GM18499 (cell line): ENCODE results near the gene ALDH1A2.

ENCODE experiments used
- ATAC-seq: cut with Tn5 transposase; IDR thresholded peaks from one replicate; pipeline ENCODE4 v1.9.1; 2021; ENCODE audit warnings: moderate number of reproducible peaks; ENCODE audit not compliant: insufficient read depth, unreplicated experiment

Gene ALDH1A2

GRCh38 chr15:57948351-57949289 lies 116.9 kb downstream of the ALDH1A2 start:
- no peak for ATAC-seq

GRCh38 chr15:57947781-57948180 lies 117.7 kb downstream of the ALDH1A2 start:
- no peak for ATAC-seq

DNA sequence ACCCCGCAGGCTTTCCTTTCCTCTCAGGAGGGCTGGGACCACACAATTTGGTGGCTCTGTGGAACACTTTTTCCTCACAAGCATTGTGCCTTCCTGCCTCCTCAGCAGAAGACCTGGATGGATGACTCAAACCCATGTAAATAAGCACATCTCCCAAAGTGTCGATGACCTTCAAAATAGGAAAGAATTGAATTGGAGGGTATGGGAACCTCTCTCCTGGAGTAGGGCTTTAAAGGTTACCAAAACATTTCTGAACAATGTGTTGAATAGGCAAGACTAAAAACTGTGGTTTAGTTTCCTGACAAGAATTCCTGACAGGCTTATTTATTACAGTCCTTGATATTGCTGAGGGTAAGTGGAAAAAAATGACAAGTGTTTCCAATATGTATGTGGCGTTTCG lies 118.2 kb downstream of the ALDH1A2 start:
- no peak for ATAC-seq

GRCh38 chr15:57946491-57947048 lies 118.9 kb downstream of the ALDH1A2 start:
- ATAC-seq = no peak

DNA sequence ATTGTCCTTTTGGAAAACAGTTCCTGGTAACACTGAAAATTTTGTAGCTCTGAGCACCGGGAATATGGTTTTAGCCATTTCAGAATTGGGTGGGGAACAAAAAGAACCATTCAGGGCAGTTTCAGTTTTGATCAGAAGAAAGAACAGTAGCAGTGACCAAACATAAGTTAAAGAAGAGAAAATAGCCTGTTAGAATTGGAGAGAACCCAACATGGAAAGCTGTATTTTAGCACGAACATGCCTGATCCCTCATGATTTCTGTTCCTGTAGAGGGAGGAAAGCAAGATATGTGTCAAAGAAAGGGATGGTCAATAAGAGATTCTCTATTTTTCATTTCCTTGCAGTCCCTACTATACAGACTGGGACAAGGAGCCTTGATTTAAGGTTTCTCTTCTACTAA lies 119.9 kb downstream of the ALDH1A2 start:
- ATAC-seq = no peak

DNA sequence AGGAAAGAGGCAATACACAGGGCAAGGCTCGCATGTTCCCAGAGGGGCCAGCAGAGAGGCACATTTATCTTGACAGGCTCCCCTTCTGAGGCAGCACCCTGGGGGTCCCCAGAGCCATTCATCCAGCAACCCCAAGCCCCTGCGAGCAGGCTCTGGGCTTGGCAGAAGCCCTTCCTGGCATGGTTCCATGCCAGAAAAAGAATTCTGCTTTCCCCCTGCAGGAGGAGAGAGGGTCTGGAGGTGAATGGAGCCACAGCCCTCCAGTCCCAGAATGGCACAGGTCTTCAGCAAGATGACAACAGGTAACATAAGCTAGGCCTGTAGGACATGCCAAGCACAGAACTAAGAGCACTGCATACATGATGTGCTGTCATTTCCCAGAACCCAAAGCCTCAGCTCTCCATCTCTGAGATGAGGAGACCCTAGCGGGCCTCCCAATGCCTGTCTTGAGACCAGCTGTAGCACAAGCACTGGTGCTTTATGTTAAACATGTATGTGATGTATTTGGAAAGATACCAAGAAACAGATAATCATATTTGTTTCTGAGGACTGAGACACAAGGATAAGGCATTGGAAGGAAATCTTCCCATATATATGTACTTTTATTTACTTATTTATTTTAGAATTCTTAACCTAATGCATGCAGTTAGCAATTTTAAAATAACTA lies 121.6 kb downstream of the ALDH1A2 start:
- no peak for ATAC-seq

GRCh38 chr15:57943171-57943570 lies 122.3 kb downstream of the ALDH1A2 start:
- ATAC-seq = no peak

DNA sequence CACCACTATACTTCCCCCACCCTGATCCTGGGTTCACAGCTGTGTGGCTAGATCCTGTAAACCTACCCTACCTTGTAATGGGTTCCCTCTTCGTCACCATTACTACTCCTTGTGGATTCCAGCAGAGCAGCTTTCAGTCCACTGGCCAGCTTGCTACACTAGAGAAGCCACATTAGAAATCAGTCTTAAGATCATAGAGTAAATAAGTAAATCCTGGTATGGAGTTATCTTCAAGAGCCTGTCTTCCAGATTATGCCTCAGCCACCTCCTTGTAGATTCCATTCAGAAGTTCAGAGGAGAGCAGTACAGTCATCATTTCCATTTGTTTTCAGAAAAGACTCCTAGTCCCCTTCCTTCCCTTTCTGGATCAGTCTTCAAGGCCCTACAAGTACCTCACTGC lies 123.7 kb downstream of the ALDH1A2 start:
- ATAC-seq = no peak

GRCh38 chr15:57932348-57932747 lies 133.2 kb downstream of the ALDH1A2 start:
- ATAC-seq = no peak

DNA sequence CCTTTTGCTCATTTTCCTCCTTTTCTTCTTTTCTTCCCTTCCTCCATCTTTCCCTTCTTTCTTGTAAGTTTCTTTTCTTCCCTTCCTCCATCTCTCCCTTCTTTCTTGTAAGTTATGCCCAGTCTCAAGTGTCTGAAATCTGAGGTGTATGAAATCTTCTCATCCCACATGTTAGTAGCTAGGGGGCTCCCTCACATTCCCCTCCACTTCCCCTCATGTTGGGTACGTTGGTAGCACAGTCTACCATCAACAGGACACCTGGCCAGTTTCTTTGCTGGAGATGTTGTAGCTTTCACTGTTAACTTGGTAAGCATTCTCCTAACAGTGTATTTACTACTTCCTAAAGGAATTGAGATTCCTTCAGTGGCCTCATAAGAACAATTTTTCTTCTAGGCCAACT lies 133.9 kb downstream of the ALDH1A2 start:
- no peak for ATAC-seq

GRCh38 chr15:57927091-57927631 lies 138.3 kb downstream of the ALDH1A2 start:
- ATAC-seq = no peak

- no peak for ATAC-seq
These were observed 139.9 kb downstream of the ALDH1A2 start for GRCh38 chr15:57925650-57926049.

GRCh38 chr15:57924598-57924997 lies 140.9 kb downstream of the ALDH1A2 start:
- no peak for ATAC-seq

DNA sequence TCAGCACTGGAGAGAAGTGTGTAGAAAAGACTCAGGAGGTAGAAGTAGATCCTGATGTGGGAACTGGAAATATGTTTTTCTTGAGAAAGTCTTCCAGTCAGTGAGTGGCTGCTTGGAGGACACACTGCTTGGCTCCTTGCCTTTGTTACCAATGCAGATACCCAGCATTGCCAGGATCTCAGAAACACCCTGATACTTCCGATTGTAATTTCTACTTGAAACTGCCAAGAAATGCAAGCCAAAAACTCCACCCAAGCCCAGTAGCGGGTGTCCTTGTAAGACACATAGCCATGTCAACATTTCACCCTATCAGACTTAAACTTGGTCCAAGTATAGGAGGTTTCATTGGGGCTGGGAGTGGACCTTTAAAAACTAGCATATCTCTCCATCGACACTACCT lies 141.8 kb downstream of the ALDH1A2 start:
- no peak for ATAC-seq

- ATAC-seq = no peak
These were observed 142.2 kb downstream of the ALDH1A2 start for GRCh38 chr15:57923306-57923705.

GRCh38 chr15:57922776-57923175 lies 142.7 kb downstream of the ALDH1A2 start:
- no peak for ATAC-seq

GRCh38 chr15:57921371-57921770 lies 144.1 kb downstream of the ALDH1A2 start:
- no peak for ATAC-seq

DNA sequence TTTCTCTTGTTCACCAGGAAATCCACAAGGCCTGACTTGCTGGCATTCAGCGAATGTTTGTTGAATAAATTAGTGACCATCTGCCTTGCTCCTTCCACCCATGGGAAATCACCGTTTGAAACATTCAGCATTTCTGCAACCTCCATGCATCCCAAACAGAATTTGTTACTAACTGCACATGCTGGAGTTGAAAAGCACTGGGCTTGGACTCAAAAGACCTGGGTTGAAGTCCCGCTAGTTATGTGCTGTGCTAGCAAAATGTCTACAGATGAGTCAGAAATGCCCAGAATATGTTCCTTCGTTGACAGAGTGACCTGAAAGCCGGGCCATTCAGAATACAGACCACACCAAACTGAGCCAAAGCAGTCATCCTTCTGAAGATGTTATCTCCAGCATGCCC lies 144.6 kb downstream of the ALDH1A2 start:
- no peak for ATAC-seq

DNA sequence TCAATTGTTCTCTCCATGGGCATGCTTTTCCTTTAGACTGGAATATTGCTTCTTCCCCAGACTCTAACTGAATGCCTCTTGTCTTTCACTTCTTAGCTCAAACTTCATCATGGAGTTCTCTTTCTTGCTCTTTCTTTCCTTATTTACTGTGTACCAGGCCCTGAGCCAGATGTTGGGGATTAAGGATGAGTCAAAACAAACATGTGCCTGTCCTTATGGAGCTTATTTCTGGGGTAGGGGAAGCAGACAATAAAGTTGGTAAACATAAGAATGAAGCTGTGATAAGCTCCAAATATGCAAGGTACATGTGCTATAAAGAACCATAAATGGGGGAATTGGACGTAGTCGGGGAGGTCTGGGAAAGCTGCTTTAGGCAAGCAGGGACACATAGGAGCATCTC lies 145.8 kb downstream of the ALDH1A2 start:
- ATAC-seq = no peak

- no peak for ATAC-seq
These were observed 147.5 kb downstream of the ALDH1A2 start for GRCh38 chr15:57917998-57918397.

- ATAC-seq = no peak
These were observed 148.8 kb downstream of the ALDH1A2 start for GRCh38 chr15:57916695-57917094.
